NCI-H2227 (cell line): ENCODE measurements around the gene CCDC121.
A peak's percentile ranks its signal among the peaks of the same experiment; 100 is the strongest.

ENCODE experiments used
- DNase-seq: peaks from one replicate; lab custom pipeline; 2025; ENCODE audit not compliant: unreplicated experiment; lab: John Stamatoyannopoulos, UW

CCDC121 gene

DNA sequence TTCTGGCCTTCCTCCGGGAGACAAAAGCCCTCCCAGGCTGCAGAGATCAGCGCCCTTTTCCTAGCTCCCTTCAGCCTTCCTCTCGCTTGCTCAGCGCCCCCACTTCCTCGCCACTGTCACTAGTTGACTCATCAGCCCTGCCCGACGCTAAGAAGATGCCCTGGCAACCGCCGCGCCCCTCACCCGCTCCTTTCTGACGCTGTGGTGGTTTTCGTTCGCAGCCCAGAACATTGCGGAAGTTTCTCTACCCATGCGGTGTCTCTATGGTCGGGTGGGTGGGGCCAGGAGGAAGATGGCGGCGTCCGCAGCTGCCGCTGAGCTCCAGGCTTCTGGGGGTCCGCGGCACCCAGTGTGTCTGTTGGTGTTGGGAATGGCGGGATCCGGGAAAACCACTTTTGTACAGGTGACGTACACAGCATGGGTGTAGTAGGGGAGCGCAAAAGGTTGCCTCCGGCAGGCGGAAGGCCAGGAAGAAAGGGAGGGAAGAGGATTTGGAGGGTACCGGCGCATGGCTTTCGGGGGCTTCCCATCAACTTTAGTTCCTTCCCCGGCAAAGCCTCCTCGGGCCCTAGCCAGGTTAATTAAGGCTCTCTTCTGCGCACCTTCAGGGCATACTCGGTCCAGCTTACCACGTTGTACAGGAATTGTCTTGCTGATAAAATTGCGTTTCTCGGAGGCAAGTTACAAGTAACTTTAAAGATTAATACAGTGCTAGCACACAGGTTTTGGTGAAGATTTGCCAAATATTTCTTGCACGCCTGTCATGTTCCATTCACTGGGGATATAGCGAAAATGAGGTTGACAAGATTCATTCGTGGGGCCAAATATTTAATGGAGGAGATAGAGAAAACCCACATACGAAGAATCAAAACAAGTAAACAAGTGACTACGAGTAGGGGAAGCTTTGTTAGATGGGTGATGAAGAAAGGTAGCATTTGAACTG is at the start of gene CCDC121, which contains the start of gene GPN1:
Gene CCDC121 (minus strand): TSS at position 246 of the 943 bp plus-strand sequence. CDS start 1,213 bp downstream, outside the sequence.
Gene GPN1 (plus strand): TSS at position 284 of the 943 bp plus-strand sequence. CDS start 9 bp downstream, at position 293.
- DNase-seq, result peak; percentile 91

GRCh38 chr2:27672723-27673486 is 44.1 kb upstream of the CCDC121 start:
- no peak for DNase-seq

DNA sequence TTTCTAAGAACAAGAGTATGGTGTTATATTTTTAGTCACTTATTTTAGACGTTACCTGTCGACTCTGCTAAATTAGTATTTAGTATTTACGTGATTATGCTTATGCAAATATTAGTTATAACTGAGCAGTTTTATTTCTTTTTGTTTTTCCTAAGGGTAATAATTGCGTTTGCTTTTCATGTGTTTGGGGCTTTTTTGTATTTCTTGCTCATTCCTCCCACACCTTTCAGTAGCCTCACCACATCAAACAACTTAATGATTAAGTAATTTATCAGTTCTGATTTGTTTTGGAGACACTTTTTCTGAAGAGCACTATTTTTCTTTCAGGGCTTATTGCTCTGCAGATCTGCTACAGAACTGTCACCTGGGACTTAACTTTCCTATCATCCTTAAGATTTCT is 42.4 kb upstream of the CCDC121 start:
- DNase-seq, result no peak

- no peak for DNase-seq
These were observed 38.6 kb upstream of the CCDC121 start for GRCh38 chr2:27667446-27667845.

- DNase-seq, result no peak
These were observed 36.0 kb upstream of the CCDC121 start for GRCh38 chr2:27664622-27665363.

DNA sequence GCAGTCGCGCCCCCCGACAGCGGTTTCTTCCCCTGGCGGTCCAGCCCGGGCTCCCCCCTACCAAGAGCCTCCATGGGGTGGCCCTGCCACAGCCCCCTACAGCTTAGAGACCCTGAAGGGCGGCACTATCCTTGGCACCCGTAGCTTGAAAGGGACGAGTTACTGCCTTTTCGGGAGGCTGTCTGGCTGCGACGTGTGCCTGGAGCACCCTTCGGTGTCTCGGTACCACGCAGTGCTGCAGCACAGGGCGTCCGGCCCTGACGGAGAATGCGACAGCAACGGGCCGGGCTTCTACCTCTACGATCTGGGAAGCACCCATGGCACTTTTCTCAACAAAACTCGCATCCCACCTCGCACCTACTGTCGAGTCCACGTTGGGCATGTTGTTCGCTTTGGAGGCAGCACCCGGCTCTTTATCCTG is 35.4 kb upstream of the CCDC121 start:
- DNase-seq, result peak; percentile 40

DNA sequence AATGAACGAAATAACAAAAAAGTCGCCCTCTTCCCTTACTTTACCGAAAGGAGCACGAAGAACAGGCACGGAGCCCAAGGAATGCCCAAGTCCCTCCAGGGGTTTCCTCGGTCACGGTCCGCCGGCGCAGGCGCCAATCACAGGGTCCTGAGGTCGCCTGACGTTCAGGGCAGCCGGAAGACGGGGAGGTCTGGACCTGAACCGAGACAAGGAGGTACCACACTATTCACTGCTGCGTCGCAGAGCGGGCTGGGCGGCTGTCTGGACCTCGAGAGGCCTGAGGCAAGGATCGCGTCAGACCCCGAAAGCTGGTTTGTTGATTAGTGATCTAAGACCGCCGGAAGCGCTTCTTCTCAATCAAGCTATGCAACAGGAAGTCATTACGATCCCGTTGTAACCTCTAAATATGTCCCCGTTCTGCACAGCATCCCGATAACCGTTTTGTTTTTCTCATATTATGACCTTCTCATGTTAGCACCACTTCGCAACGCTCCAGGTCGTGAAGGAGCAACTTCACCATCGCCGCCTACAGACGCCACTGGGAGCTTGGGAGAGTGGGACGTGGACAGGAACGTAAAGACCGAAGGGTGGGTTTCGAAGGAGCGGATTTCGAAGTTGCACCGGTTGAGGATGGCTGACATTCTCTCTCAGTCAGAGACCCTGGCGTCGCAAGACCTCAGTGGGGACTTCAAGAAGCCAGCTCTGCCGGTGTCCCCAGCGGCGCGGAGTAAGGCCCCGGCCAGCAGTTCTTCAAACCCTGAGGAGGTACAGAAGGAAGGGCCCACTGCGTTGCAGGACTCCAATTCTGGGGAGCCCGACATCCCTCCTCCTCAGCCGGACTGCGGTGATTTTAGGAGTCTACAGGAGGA is 34.7 kb upstream of the CCDC121 start, which contains the start of the genes SLC4A1AP and SUPT7L:
Gene SLC4A1AP (plus strand): TSS at position 605 of the 869 bp plus-strand sequence. CDS start 26 bp downstream, at position 631.
Gene SUPT7L (minus strand): TSS at position 330 of the 869 bp plus-strand sequence. CDS start 1,422 bp downstream, outside the sequence.
- DNase-seq, result peak; percentile 89

DNA sequence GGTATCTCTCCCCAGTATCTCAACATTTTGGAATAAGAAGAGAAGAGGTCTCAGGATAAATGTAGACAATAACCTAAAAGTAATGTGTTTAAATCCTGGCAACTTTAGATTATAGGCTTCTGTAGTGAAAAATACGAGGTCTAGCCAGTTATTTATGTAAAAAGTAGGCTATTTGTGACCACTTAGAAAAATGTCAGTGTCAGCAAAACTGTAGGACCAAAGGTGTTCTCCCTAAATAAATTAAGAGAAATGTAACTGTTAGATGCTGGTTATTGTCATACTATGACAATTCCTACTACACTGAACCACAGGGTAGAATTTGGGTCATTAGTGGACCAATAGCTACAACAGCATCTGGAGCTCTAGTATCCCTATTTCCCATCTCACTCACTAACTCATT is 32.6 kb upstream of the CCDC121 start:
- no peak for DNase-seq

- no peak for DNase-seq
These were observed 26.5 kb upstream of the CCDC121 start for GRCh38 chr2:27655155-27655951.

GRCh38 chr2:27653397-27653796 is 24.6 kb upstream of the CCDC121 start:
- DNase-seq, result no peak

GRCh38 chr2:27652790-27653189 is 24.0 kb upstream of the CCDC121 start:
- no peak for DNase-seq

- DNase-seq, result no peak
These were observed 23.5 kb upstream of the CCDC121 start for GRCh38 chr2:27652341-27652740.

DNA sequence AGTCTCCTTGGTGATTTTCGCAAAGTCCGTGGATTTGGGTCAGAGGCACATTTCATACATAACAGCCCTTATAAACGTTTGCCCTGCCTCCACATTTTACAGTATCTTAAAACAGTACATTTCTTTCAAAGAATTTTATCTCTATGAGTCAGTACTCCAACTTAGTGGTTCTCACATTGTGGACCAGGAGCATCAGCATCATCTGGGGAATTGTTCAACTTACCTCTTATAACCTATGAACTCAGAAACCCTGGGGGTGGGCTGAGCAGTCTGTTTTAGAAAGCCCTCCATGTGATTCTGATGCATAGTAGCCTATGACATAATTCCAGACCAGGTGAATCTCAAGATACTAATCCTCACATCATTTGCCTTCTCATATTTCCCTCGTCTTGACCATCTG is 22.2 kb upstream of the CCDC121 start:
- DNase-seq, result no peak

GRCh38 chr2:27647737-27648136 is 18.9 kb upstream of the CCDC121 start:
- no peak for DNase-seq

DNA sequence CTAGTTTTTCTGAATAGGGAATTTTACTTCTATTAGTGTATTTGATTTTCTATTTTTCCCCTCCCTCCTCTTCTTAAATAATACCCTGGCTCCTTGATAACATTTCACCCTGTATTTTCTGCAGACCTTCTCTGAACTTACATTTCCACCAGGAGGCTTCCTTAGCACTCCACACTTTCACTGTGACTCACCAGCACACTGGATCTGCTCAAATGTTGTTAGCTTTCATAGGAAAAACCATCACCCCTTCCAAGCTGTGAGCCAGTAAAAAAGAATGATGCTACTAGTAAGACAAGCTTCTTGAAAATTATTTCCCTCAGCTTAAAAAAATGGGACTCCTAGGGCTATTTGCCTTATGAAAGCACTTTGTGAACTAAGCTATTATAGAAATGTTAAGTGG is 18.5 kb upstream of the CCDC121 start:
- DNase-seq, result no peak

DNA sequence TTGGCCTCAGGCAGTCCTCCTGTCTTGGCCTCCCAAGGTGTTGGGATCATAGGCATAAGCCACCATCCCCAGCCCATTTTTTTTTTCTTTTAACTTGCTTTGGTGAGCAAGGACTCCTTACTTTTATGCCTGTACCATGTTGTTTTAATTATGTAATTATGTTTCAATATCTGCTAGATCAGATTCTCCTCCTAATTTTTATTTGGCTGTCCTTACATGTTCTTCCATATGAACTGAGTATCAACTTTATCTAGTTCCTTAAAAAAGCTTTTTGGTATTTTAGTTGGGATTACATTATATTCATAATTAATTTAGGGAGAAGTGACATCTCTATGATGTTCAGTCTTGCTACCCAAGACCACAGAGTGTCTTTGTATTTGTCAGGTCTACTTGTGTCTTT is 16.4 kb upstream of the CCDC121 start:
- no peak for DNase-seq

GRCh38 chr2:27640722-27641245 is 12.0 kb upstream of the CCDC121 start:
- peak; percentile 78 for DNase-seq

DNA sequence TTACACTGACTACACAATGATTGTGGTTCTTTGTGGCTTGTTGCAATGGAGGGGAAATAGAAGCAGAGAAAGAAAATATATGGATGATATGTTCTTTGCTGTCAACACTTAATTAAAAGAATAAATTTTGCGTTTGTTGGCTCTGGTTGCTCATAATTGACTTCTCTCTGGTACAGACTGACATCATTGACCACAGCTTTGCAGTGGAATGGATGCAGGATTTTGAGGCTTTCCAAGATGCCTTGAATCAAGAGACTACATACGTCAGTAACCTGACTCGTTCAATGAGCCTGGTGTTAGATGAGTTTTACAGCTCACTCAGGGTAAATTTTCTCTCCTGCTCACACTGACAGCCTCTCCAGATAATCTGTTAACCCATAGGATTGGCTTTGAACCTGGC is 9.9 kb upstream of the CCDC121 start:
- no peak for DNase-seq
